ENCODE data around the gene USP4. TPM values are rescaled to one million over a fixed set of nuclear protein-coding genes. Genes with fewer than 3 reads are reported as not detected.
"Not testable (repeated sequence)": the region's sequence is repeated elsewhere in the genome, so short reads cannot be mapped to it uniquely, and the experiment has no call there.

The USP4 gene
- total RNA-seq, 4 donors from 2014 or later: 29.1 to 76.8 (median 35.5) TPM

DNA sequence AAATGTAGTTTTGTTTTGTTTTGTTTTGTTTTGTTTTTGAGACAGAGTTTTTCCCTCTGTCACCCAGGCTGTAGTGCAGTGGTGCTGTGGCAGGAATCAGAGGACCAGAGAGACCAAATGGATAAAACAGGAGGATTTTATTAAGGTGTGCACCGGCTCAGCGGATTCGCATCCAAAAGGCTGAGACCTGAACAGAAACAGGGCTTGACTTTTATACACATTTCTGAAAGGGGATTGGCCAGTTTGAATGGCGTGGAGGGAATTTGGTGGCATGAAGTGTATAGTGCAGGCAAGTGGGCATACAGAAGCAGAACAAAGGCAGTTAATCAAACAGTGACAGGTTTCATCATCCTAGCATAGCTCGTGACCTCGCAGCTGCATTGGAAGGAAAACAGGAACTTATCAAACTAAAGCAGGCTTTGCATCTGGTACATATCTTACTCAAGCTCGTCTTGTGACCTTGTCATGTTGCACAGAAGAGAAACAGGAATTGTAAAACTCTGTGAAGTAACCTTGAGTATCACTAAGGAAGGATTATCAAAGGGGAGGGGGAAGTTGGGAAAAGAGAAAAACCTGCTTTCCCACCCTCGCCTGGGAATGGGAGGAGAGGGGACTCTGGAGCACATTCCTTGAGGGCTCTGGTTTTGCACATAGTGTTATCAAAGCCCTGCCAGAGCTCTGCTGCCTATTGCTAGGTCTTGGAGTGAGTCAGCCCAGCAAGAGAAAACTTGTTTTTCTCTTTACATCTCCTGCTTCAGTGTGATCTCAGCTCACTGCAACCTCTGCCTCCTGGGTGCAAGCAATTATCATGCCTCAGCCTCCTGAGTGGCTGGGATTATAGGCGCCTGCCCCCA lies 101.4 kb downstream of the USP4 start:
- H3K9me3 ChIP-seq: peaks cover 4% of the 10 kb centered on the region
- TF ChIP-seq POLR2A (IDR thresholded peaks at IDR 0.05): no peak
- TF ChIP-seq POLR2AphosphoS5 (IDR thresholded peaks at IDR 0.05): peak in 2 of 3 donors; percentile 90 to 92
- TF ChIP-seq, protein P1, sequence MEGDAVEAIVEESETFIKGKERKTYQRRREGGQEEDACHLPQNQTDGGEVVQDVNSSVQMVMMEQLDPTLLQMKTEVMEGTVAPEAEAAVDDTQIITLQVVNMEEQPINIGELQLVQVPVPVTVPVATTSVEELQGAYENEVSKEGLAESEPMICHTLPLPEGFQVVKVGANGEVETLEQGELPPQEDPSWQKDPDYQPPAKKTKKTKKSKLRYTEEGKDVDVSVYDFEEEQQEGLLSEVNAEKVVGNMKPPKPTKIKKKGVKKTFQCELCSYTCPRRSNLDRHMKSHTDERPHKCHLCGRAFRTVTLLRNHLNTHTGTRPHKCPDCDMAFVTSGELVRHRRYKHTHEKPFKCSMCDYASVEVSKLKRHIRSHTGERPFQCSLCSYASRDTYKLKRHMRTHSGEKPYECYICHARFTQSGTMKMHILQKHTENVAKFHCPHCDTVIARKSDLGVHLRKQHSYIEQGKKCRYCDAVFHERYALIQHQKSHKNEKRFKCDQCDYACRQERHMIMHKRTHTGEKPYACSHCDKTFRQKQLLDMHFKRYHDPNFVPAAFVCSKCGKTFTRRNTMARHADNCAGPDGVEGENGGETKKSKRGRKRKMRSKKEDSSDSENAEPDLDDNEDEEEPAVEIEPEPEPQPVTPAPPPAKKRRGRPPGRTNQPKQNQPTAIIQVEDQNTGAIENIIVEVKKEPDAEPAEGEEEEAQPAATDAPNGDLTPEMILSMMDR (IDR thresholded peaks at IDR 0.05): no peak
- peak; percentile 43 for TF ChIP-seq EP300 (IDR thresholded peaks at IDR 0.05)
- peak in 1 of 2 donors; percentile 73 for DNase-seq (ENCODE audit: low spot score in 2 of 2)
- H3K27me3 ChIP-seq: no peaks in the 10 kb centered on the region
- no peak overlapping the region for H3K4me3 ChIP-seq
- H3K36me3 ChIP-seq: no peaks in the 10 kb centered on the region
- peak overlapping the region; percentile 86 for H3K27ac ChIP-seq
- peaks cover 25% of the 10 kb centered on the region for H3K4me1 ChIP-seq
- WGBS: 49% methylated on average over 9 of the region's 9 CpGs

DNA sequence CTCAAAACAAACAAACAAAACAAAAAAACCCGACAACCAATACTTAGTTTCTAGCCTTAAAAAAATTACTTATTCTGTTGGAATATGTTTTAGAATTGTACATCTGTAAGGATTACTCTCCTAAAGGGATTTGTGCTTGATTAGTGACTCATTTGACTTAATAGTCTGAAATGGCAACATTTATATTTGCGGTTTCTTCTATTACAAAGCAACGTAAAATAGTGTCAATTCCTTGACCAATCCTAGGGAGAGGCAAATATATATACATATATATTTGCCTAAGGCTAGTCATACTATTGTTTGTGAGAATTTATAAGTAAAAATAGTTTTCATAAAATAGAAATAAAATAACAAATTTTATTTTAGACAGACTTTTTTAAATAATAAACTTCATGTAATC lies 102.5 kb downstream of the USP4 start:
- Histone ChIP-seq H3K4me3 (no peak overlapping the region), H3K27me3 (no peaks in the 10 kb centered on the region), H3K4me1 (peaks cover 25% of the 10 kb centered on the region), H3K9me3 (peaks cover 12% of the 10 kb centered on the region), H3K36me3 (no peaks in the 10 kb centered on the region), H3K27ac (no peak overlapping the region)
- TF ChIP-seq POLR2A (IDR thresholded peaks at IDR 0.05): no peak
- TF ChIP-seq POLR2AphosphoS5 (IDR thresholded peaks at IDR 0.05): no peak
- TF ChIP-seq EP300 (IDR thresholded peaks at IDR 0.05): no peak
- TF ChIP-seq, protein P1 (IDR thresholded peaks at IDR 0.05): no peak
- DNase-seq (ENCODE audit: low spot score in 2 of 2): no peak
- WGBS: 90% methylated on average over 3 of the region's 3 CpGs

DNA sequence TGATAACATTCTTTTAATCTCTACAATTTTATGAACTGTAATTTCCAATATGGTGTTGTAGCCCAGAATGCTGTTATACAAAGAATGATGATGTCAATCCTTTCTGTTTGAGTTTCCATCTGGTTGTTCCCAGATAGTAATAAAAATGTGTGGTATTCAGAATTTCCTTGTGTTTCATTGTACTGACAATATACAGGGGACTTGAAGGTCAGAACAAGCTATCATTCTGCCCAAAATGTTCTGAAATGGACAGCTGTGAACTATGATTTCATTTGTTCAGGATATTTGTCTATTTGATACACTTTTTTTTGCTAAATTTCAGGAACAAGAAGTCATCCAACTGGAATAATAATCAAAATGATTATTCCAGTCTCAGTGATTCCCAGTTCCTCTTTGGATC lies 103.6 kb downstream of the USP4 start:
- Histone ChIP-seq H3K9me3 (peaks cover 12% of the 10 kb centered on the region), H3K4me3 (no peak overlapping the region), H3K4me1 (peaks cover 25% of the 10 kb centered on the region), H3K27ac (no peak overlapping the region), H3K27me3 (no peaks in the 10 kb centered on the region), H3K36me3 (no peaks in the 10 kb centered on the region)
- TF ChIP-seq POLR2A (IDR thresholded peaks at IDR 0.05): no peak
- TF ChIP-seq POLR2AphosphoS5 (IDR thresholded peaks at IDR 0.05): no peak
- TF ChIP-seq EP300 (IDR thresholded peaks at IDR 0.05): no peak
- TF ChIP-seq, protein P1 (IDR thresholded peaks at IDR 0.05): no peak
- DNase-seq (ENCODE audit: low spot score in 2 of 2): no peak

DNA sequence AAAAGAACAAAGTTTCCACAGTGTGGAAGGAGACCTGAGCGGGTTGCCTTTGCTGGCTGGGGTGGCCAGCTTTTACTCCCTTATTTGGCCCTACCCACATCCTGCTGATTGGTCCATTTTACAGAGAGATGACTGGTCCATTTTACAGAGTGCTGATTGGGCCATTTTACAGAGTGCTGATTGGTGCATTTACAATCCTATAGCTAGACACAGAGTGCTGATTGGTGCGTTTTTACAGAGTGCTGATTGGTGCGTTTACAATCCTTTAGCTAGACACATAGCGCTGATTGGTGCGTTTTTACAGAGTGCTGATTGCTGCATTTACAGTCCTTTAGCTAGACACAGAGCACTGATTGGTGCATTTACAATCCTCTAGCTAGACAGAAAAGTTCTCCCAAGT lies 111.0 kb downstream of the USP4 start:
- WGBS: 93% methylated on average over 5 of the region's 5 CpGs
- H3K4me1 ChIP-seq; H3K27me3 ChIP-seq; H3K4me3 ChIP-seq; DNase-seq (ENCODE audit: low spot score in 2 of 2); H3K36me3 ChIP-seq; H3K27ac ChIP-seq: not testable (repeated sequence)
- H3K9me3 ChIP-seq: peaks cover 20% of the 10 kb centered on the region

Other genes with a start within 250 kb of the USP4 start
- 100 to 1,000 TPM in 2 of 4 donors, 10 to 100 TPM in 2; 85.8 to 187 (median 115) TPM for gene QRICH1, start 246.0 kb downstream of the USP4 start, total RNA-seq
- 100 to 1,000 TPM; 297 to 451 (median 380) TPM for gene QARS1, start 235.3 kb downstream of the USP4 start, total RNA-seq
- 10 to 100 TPM; 46.1 to 82.1 (median 76.0) TPM for gene USP19, start 219.2 kb downstream of the USP4 start, total RNA-seq
- 100 to 1,000 TPM; 333 to 563 (median 501) TPM for gene LAMB2, start 207.0 kb downstream of the USP4 start, total RNA-seq
- 10 to 100 TPM; 29.0 to 48.2 (median 35.3) TPM for gene CCDC71, start 173.7 kb downstream of the USP4 start, total RNA-seq
- gene KLHDC8B, start 168.5 kb downstream of the USP4 start, total RNA-seq: 10 to 100 TPM; 53.1 to 63.6 (median 59.3) TPM
- 1 to 10 TPM; 5.9 to 9.0 (median 8.5) TPM for gene C3orf62, start 62.8 kb downstream of the USP4 start, total RNA-seq
- gene GPX1, start 18.3 kb upstream of the USP4 start, total RNA-seq: 100 to 1,000 TPM; 115 to 130 (median 122) TPM
- gene RHOA, start 71.9 kb upstream of the USP4 start, total RNA-seq: 100 to 1,000 TPM; 315 to 373 (median 341) TPM
- 10 to 100 TPM; 10.8 to 25.5 (median 19.6) TPM for gene TCTA, start 72.4 kb upstream of the USP4 start, total RNA-seq
- gene AMT, start 82.4 kb upstream of the USP4 start, total RNA-seq: 10 to 100 TPM in 1 of 4 donors, 1 to 10 TPM in 3; 2.2 to 17.3 (median 5.0) TPM
- gene NICN1, start 89.3 kb upstream of the USP4 start, total RNA-seq: 10 to 100 TPM in 2 of 4 donors, 1 to 10 TPM in 2; 4.7 to 11.5 (median 9.1) TPM
- gene DAG1, start 130.2 kb upstream of the USP4 start, total RNA-seq: 100 to 1,000 TPM in 1 of 4 donors, 10 to 100 TPM in 3; 42.1 to 102 (median 76.6) TPM
- under 1 TPM; 0.04 to 0.59 (median 0.15) TPM for gene BSN, start 214.4 kb upstream of the USP4 start, total RNA-seq